ENCODE measurements around the gene TENM4.

DNA sequence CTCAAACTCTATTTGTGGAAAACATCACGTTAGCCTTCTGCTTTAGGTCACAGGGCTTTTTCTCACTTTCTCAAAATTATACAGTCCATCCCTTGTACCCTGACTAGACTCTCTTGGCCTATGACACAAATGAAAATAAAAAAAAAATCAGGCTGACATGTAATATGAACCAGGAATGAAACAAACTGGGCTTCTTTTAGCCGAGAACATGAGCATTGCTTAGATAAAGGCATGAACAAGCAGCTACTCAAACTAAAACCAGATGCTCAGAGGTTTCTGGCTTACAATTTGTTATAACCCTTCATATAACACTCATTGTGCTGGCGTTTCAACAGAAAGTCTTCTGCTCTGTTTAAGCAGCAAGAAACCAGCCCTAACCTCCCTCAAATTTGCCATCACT is 600.6 kb downstream of the TENM4 start:
- TF ChIP-seq POLR2AphosphoS5 (IDR thresholded peaks at IDR 0.05) (no peak), POLR2A (IDR thresholded peaks at IDR 0.05) (no peak)
